Ascending aorta (tissue), 2 donors: ENCODE results near the gene USP48. TPM values are rescaled to one million over a fixed set of nuclear protein-coding genes. Genes with fewer than 3 reads are reported as not detected.

ENCODE experiments used
- DNase-seq, 2 donors: peaks; one replicate each; pipeline ENCODE4 v3.0.0-alpha.2; 2019; ENCODE audit warnings: low spot score in 2 of 2
- H3K27ac ChIP-seq, 2 donors: fragments of 200-600 bp; sonication (generic); one replicate each; pipeline ENCODE4 v1.5.1; 2016 to 2017; ENCODE audit warnings: mild to moderate bottlenecking in 1 of 2
- H3K27me3 ChIP-seq: fragments of 200-600 bp; sonication (generic); one replicate; pipeline ENCODE4 v1.5.1; 2017
- H3K36me3 ChIP-seq, 2 donors: fragments of 200-600 bp; sonication (generic); one replicate each; pipeline ENCODE4 v1.5.1; 2016
- H3K4me1 ChIP-seq, 2 donors: fragments of 200-600 bp; sonication (generic); one replicate each; pipeline ENCODE4 v1.5.1; 2016 to 2017; ENCODE audit warnings: mild to moderate bottlenecking in 1 of 2
- H3K4me3 ChIP-seq, 2 donors: fragments of 200-600 bp; sonication (generic); one replicate each; pipeline ENCODE4 v1.5.1; 2016 to 2017; ENCODE audit warnings: mild to moderate bottlenecking in 1 of 2
- H3K9me3 ChIP-seq, 2 donors: fragments of 200-600 bp; sonication (generic); one replicate each; pipeline ENCODE4 v1.5.1; 2016
- intact Hi-C: fragments of 100-400 bp; cut with DNase I; formaldehyde crosslinking; loops from one replicate; pipeline ENCODE4 v1.15.1; 2023
- total RNA-seq: library from RNA; depleted of rRNA; stranded (reverse); fragments of >200 nt; gene quantifications from one replicate; pipeline ENCODE4 v1.1.0, GENCODE V29; 2016
- TF ChIP-seq, protein P1 (sequence below), 3 experiments: fragments of 200-600 bp in 2 of 3; fragments of 450-650 bp in 1 of 3; sonication (generic) in 2 of 3; IDR thresholded peaks; one replicate each; pipeline ENCODE4 v1.5.1; 2016 to 2019; ENCODE audit warnings: antibody characterized with exemption in 3 of 3, mild to moderate bottlenecking in 1 of 3, moderate library complexity in 1 of 3

The USP48 gene
- total RNA-seq, 1 donor from 2014 or later: 41.3 TPM

DNA sequence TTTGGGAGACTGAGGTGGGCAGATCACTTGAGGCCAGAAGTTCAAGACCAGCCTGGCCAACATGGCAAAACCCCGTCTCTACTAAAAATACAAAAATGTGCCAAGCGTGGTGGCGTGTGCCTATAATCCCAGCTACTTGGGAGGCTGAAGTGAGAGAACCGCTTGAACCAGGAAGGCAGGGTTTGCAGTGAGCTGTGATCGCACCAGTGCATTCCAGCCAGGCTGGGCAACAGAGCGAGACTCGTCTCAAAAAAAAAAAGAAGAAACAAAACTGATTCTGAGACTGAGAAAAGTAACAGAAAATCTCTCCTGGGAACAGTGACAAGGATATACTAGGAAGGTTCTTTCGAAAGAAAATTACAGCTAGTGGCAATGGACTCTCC, 20.9 kb downstream of the USP48 start:
- Histone ChIP-seq H3K4me3 (no peak overlapping the region), H3K27ac (no peak overlapping the region), H3K27me3 (no peaks in the 10 kb centered on the region), H3K36me3 (no peaks in the 10 kb centered on the region), H3K4me1 (peaks cover 3 to 24% of the 10 kb centered on the region in 2 donors), H3K9me3 (no peaks in the 10 kb centered on the region)
- no peak for DNase-seq
- intact Hi-C loops: no loop called here
- TF ChIP-seq, protein P1, sequence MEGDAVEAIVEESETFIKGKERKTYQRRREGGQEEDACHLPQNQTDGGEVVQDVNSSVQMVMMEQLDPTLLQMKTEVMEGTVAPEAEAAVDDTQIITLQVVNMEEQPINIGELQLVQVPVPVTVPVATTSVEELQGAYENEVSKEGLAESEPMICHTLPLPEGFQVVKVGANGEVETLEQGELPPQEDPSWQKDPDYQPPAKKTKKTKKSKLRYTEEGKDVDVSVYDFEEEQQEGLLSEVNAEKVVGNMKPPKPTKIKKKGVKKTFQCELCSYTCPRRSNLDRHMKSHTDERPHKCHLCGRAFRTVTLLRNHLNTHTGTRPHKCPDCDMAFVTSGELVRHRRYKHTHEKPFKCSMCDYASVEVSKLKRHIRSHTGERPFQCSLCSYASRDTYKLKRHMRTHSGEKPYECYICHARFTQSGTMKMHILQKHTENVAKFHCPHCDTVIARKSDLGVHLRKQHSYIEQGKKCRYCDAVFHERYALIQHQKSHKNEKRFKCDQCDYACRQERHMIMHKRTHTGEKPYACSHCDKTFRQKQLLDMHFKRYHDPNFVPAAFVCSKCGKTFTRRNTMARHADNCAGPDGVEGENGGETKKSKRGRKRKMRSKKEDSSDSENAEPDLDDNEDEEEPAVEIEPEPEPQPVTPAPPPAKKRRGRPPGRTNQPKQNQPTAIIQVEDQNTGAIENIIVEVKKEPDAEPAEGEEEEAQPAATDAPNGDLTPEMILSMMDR (IDR thresholded peaks at IDR 0.05): no peak

DNA sequence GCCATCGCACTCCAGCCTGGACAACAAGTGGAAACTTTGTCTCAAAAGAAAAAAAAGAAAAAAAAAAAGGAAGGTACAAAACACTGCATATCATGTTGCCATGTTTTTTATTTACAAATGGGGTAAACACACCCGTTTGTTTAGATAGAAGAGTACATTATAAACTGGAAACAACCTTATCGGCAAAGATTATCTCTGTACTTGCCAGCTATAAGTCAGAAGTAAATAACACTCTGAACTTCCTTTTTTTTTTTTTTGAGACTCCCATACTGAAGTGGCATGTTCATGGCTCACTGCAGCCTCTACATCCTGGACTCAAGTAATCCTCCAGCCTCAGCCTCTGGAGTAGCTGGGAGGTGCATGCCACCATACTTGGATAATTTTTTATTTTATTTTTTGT, 21.9 kb downstream of the USP48 start:
- no peak for DNase-seq
- Histone ChIP-seq H3K27me3 (no peaks in the 10 kb centered on the region), H3K27ac (no peak overlapping the region), H3K36me3 (peaks cover 2 to 3% of the 10 kb centered on the region in 2 donors), H3K4me3 (no peak overlapping the region), H3K4me1 (peaks cover 3 to 24% of the 10 kb centered on the region in 2 donors), H3K9me3 (no peaks in the 10 kb centered on the region)
- TF ChIP-seq, protein P1 (IDR thresholded peaks at IDR 0.05): no peak
- intact Hi-C loops: no loop called here

DNA sequence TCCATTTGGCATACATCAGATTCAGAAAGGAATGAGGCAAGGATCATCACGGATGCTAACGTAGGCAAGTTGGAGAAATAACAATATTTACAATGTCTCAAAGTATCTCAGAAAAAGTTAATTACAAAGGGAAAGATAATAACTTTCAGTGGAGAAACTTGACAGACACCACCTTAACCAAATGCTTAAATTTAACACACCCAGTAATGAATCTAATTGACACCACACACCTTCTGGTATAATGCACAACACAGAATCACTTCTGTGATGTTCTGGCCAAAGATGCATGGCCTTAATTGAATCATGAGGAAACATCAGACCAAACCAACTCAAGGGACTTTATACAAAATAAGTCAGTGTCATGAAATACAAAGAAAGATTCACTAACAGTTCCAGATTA, 23.1 kb downstream of the USP48 start:
- Histone ChIP-seq H3K9me3 (no peaks in the 10 kb centered on the region), H3K27me3 (no peaks in the 10 kb centered on the region), H3K4me3 (no peak overlapping the region), H3K27ac (no peak overlapping the region), H3K36me3 (peaks cover 12 to 16% of the 10 kb centered on the region in 2 donors), H3K4me1 (peaks cover 3 to 16% of the 10 kb centered on the region in 2 donors)
- TF ChIP-seq, protein P1 (IDR thresholded peaks at IDR 0.05): no peak
- intact Hi-C loops: no loop called here
- DNase-seq: no peak

DNA sequence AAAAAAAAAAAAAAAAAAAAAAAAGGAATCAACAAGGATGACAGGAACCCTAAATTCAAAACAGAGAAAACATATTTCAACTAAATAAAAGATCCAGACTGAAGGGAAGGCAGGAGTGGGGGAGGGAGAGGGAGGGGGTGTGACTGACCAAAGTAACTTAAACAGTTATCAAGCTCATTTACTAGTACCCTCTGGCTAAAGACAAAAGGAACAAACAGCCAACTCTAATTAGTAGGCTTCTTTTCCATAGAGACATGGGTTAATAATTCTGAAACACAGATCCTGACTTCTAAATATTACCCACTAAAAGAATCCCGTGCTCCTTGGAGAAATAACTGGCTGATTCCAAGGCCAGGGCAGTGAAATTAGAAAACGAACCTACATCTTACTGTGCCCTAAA, 23.8 kb downstream of the USP48 start:
- DNase-seq: no peak
- H3K9me3 ChIP-seq: no peaks in the 10 kb centered on the region
- intact Hi-C loops: no loop called here
- H3K36me3 ChIP-seq: peaks cover 18 to 22% of the 10 kb centered on the region in 2 donors
- H3K4me1 ChIP-seq: peaks cover 0 to 10% of the 10 kb centered on the region in 2 donors
- TF ChIP-seq, protein P1 (IDR thresholded peaks at IDR 0.05): no peak
- no peak overlapping the region for H3K27ac ChIP-seq
- H3K27me3 ChIP-seq: no peaks in the 10 kb centered on the region
- no peak overlapping the region for H3K4me3 ChIP-seq

DNA sequence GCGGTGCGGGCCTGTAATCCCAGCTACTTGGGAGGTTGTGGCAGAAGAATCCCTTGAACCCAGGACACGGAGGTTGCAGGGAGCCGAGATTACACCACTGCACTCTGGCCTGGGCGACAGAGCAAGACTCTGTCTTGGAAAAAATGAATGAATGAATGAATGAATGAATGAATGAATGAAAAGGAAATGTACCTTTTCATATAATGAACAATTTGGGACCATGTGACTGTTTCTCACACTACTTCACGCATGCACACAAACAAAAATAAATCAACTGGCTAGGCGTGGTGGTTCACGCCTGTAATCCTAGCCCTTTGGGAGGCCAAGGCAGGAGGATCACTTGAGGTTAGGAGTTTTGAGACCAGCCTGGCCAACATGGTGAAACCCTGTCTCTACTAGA, 24.3 kb downstream of the USP48 start:
- Histone ChIP-seq H3K36me3 (peaks cover 24 to 28% of the 10 kb centered on the region in 2 donors), H3K27me3 (no peaks in the 10 kb centered on the region), H3K4me1 (peaks cover 0 to 5% of the 10 kb centered on the region in 2 donors), H3K27ac (no peak overlapping the region), H3K4me3 (no peak overlapping the region), H3K9me3 (no peaks in the 10 kb centered on the region)
- no peak for DNase-seq
- TF ChIP-seq, protein P1 (IDR thresholded peaks at IDR 0.05): no peak
- intact Hi-C loops: no loop called here
